ENCODE results near the gene CEP112.

DNA sequence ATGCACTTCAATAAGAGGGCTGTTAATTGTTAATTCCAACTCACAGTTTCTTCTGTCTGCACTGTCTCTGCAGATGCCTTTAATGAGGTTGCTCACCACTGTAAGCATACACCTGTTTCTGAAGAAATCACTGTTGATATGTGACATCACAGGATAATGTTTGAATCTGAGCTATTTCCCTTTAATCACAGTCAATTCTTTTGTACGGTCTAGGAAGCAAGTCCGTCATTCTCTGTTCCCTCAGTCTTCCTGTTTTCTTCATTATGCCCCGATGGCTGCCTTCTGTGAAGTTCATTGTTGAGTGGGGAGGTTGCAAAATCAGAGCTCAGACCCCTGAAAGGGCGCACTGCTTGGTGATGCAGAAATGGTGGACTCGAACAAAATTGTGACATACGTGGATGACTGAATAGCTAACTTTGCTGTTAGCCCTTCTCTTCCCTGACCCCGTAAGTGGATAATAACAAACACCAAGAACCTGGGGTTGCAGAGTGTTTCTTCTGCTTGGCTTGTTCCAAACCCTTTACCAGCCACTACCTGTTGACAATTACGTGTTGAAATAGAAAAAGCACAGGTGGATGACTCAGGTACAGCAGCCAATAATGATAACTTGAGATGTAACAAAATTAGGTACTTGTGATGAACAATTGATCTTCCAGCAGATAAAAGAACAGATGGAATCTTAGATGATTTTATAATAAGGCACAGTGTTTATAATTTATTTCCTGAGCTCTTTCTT is 558.6 kb downstream of the CEP112 start:
- no peak for TF ChIP-seq POLR2A (IDR thresholded peaks at IDR 0.05; ENCODE audit: low read length)
- no peak for TF ChIP-seq GATA1 (IDR thresholded peaks at IDR 0.05; ENCODE audit: low read depth, low read length)

Measured in erythroblast (primary cell).